Esophagus muscularis mucosa (tissue), 4 donors: ENCODE data around the gene ELAVL1. TPM values are rescaled to one million over a fixed set of nuclear protein-coding genes. Genes with fewer than 3 reads are reported as not detected.

Experiments used
- DNase-seq: peaks from one replicate; pipeline ENCODE4 v3.0.0-alpha.2; 2017; ENCODE audit errors: extremely low spot score
- H3K27ac ChIP-seq, 4 donors: fragments of 200-600 bp; sonication (generic); replicated peaks in 1 of 4; 1 replicate in 3 of 4; 2 replicates in 1 of 4; pipeline ENCODE4 v1.5.1; 2016 to 2019; ENCODE audit warnings: mild to moderate bottlenecking in 1 of 4
- H3K27me3 ChIP-seq, 4 donors: fragments of 200-600 bp; sonication (generic); one replicate each; pipeline versions ENCODE4 v1.5.1 to v1.6.0; 2016 to 2019
- H3K36me3 ChIP-seq, 4 donors: fragments of 200-600 bp; sonication (generic); one replicate each; pipeline ENCODE4 v1.5.1; 2016 to 2019
- H3K4me1 ChIP-seq, 4 donors: fragments of 200-600 bp; sonication (generic); one replicate each; pipeline ENCODE4 v1.5.1; 2016 to 2019
- H3K4me3 ChIP-seq, 4 donors: fragments of 200-600 bp; sonication (generic); 1 replicate in 2 of 4; 2 replicates in 2 of 4; pipeline ENCODE4 v1.5.1; 2016 to 2019; ENCODE audit warnings: mild to moderate bottlenecking in 4 of 4, moderate library complexity in 1 of 4
- H3K9me3 ChIP-seq, 4 donors: fragments of 200-600 bp; sonication (generic); 1 replicate in 3 of 4; 2 replicates in 1 of 4; pipeline ENCODE4 v1.5.1; 2016 to 2019
- CTCF ChIP-seq, 3 experiments: fragments of 200-600 bp in 2 of 3; fragments of 450-650 bp in 1 of 3; sonication (generic) in 2 of 3; IDR thresholded peaks; one replicate each; pipeline ENCODE4 v1.5.1; 2017 to 2019; ENCODE audit warnings: antibody characterized with exemption in 3 of 3, mild to moderate bottlenecking in 2 of 3, moderate library complexity in 1 of 3
- EP300 ChIP-seq: sonication (generic); formaldehyde crosslinking; IDR thresholded peaks from one replicate; pipeline ENCODE4 v1.6.1; 2017; ENCODE audit warnings: antibody characterized with exemption
- POLR2A ChIP-seq: fragments of 450-650 bp; IDR thresholded peaks from one replicate; pipeline ENCODE4 v1.6.1; 2017; ENCODE audit warnings: antibody characterized with exemption, moderate library complexity, mild to moderate bottlenecking, low read depth
- POLR2AphosphoS5 ChIP-seq, 2 donors: sonication (generic); formaldehyde crosslinking; IDR thresholded peaks; one replicate each; pipeline ENCODE4 v1.6.1; 2017; ENCODE audit warnings: antibody characterized with exemption in 2 of 2
- WGBS: methylation state at CpG from one replicate; pipeline ENCODE4 v1.1.5; 2018; 5-methylcytosine and 5-hydroxymethylcytosine counted together
- intact Hi-C: fragments of 100-400 bp; cut with DNase I; formaldehyde crosslinking; loops from one replicate; pipeline ENCODE4 v1.15.1; 2023
- total RNA-seq, 4 donors: library from RNA; depleted of rRNA; stranded (reverse); fragments of >200 nt; gene quantifications; one replicate each; pipeline versions ENCODE4 v1.1.0 to v1.2.1, GENCODE V29; 2016

Gene ELAVL1
- total RNA-seq, 4 donors from 2014 or later = 27.0 to 49.1 (median 38.3) TPM

DNA sequence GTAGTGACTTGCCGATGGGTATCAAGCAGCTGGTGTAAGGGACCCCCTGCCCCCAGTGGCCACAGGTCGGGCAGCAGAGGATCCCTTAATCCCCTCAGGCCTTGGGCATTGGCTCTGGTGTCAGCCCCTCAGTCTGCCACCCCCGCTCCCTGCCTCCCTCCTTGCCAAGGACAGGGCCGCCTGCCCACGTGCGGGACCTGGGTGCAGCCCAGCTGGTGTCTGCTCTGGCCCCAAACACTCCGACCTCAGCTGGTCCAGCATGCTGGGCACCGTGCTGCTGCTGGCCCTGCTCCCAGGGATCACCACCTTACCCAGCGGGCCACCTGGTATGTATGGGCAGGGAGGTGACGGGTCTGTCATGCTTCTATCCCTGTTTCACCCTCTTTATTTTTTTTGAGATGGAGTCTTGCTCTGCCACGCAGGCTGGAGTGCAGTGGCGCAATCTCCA lies 90.8 kb downstream of the ELAVL1 start, which contains the start of gene TGFBR3L:
Gene TGFBR3L (plus strand): TSS at position 233 of the 448 bp plus-strand sequence.
- TF ChIP-seq POLR2AphosphoS5 (IDR thresholded peaks at IDR 0.05) (peak in 1 of 2 donors; percentile 8), EP300 (no peak)
- 72% methylated on average over 11 of the region's 12 CpGs for WGBS
- no peak for DNase-seq
- Histone ChIP-seq H3K4me1 (peaks cover 24 to 46% (median 42%) of the 10 kb centered on the region in 4 donors), H3K27ac (no peak within 1 kb of the TSS), H3K27me3 (peaks cover 11 to 56% (median 28%) of the 10 kb centered on the region in 4 donors), H3K36me3 (peaks cover 33 to 40% (median 38%) of the 10 kb centered on the region in 4 donors), H3K9me3 (no peaks in the 10 kb centered on the region), H3K4me3 (no peak within 1 kb of the TSS)
- intact Hi-C loops = no loop called here

DNA sequence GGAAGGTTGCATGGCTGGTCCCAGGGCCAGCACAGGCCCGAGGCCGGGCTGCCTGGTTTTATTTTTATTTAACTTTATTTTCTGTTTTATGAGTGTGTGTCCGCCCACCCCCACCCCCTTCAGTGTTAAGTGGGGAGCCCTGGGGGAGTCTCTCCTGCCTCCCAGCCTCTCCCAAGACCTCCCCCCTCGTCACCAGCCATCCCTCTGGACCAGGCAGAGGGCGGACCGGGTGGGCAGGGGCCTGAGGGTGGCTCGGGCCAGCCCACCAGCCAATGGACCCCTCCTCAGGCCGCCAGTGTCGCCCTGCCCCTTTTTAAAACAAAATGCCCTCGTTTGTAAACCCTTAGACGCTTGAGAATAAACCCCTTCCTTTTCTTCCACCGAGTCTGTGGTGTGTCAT lies 91.3 kb downstream of the ELAVL1 start:
- peaks cover 11 to 51% (median 28%) of the 10 kb centered on the region in 4 donors for H3K27me3 ChIP-seq
- intact Hi-C loops = no loop called here
- no peak for DNase-seq
- H3K27ac ChIP-seq = no peak overlapping the region
- H3K36me3 ChIP-seq = peaks cover 37 to 45% (median 43%) of the 10 kb centered on the region in 4 donors
- H3K9me3 ChIP-seq = no peaks in the 10 kb centered on the region
- no peak overlapping the region for H3K4me3 ChIP-seq
- TF ChIP-seq POLR2A = no peak
- TF ChIP-seq POLR2AphosphoS5 (IDR thresholded peaks at IDR 0.05) = no peak
- TF ChIP-seq CTCF (IDR thresholded peaks at IDR 0.05) = no peak
- TF ChIP-seq EP300 = no peak
- H3K4me1 ChIP-seq = peaks cover 27 to 44% (median 37%) of the 10 kb centered on the region in 4 donors
- 57% methylated on average over 11 of the region's 12 CpGs for WGBS

- no peak for DNase-seq
- Histone ChIP-seq H3K27ac (no peak overlapping the region), H3K9me3 (no peaks in the 10 kb centered on the region), H3K4me1 (peaks cover 27 to 44% (median 34%) of the 10 kb centered on the region in 4 donors), H3K27me3 (peaks cover 11 to 47% (median 26%) of the 10 kb centered on the region in 4 donors), H3K4me3 (no peak overlapping the region), H3K36me3 (peaks cover 37 to 50% (median 47%) of the 10 kb centered on the region in 4 donors)
- 82% methylated on average over 10 of the region's 10 CpGs for WGBS
- intact Hi-C loops = no loop called here
- TF ChIP-seq EP300 = no peak
- no peak for TF ChIP-seq CTCF (IDR thresholded peaks at IDR 0.05)
- no peak for TF ChIP-seq POLR2AphosphoS5 (IDR thresholded peaks at IDR 0.05)
- TF ChIP-seq POLR2A = no peak
These were observed 91.8 kb downstream of the ELAVL1 start for GRCh38 chr19:7913652-7914051.

DNA sequence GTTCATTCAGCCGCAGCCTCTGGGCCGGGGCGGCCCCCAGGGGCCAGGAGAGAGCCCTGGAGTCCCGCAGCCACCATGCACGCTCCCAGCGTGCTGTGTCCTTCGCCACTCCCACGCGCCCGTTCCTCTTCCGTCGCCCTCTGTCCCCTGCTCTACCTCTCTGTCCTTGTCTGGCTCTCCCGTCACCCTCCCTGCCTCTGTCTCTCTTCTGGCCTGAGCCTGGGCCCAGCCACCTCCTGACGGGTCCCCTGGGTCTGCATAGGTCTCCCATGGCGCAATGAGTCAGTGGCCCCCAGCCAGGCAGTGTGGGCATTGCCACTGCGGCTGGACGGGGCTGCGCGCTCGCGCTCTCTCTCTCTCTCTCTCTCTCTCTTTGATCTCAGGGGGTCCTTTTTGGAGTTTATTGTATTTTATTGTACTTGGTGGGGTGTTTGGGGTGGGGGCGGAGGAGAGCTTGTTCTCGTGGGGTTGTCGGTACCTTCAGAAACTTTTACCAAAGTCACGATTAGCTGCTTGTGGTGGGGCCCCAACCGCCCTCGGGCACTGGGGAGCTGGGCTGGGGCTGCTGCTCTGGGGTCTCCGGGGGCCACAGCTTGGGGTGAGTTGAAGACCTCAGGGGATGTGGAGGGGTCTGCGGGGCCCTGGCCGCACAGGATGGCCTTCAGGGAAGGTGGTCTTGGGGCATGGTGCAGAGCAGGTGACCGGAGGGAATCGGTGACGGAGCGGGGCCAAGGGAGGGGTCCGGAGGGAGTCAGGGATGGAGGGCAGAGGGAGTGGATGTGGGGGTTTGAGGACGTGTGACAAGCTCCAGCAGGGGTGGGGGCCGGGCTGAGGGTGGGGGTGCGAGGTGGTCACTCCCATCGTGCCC lies 92.5 kb downstream of the ELAVL1 start:
- Histone ChIP-seq H3K9me3 (no peaks in the 10 kb centered on the region), H3K27ac (no peak overlapping the region), H3K4me1 (peaks cover 24 to 44% (median 31%) of the 10 kb centered on the region in 4 donors), H3K36me3 (peaks cover 37 to 57% (median 48%) of the 10 kb centered on the region in 4 donors), H3K27me3 (peaks cover 11 to 40% (median 23%) of the 10 kb centered on the region in 4 donors), H3K4me3 (no peak overlapping the region)
- intact Hi-C loops = no loop called here
- TF ChIP-seq CTCF (IDR thresholded peaks at IDR 0.05) (no peak), EP300 (no peak), POLR2A (no peak), POLR2AphosphoS5 (IDR thresholded peaks at IDR 0.05) (no peak)
- 91% methylated on average over 39 of the region's 39 CpGs for WGBS
- no peak for DNase-seq

- Histone ChIP-seq H3K27me3 (peaks cover 6 to 32% (median 15%) of the 10 kb centered on the region in 4 donors), H3K9me3 (no peaks in the 10 kb centered on the region), H3K36me3 (peaks cover 37 to 64% (median 50%) of the 10 kb centered on the region in 4 donors), H3K4me1 (peaks cover 23 to 44% (median 31%) of the 10 kb centered on the region in 4 donors), H3K4me3 (no peak overlapping the region), H3K27ac (no peak overlapping the region)
- intact Hi-C loops = no loop called here
- no peak for TF ChIP-seq POLR2AphosphoS5 (IDR thresholded peaks at IDR 0.05)
- TF ChIP-seq CTCF (IDR thresholded peaks at IDR 0.05) = no peak
- TF ChIP-seq EP300 = no peak
- TF ChIP-seq POLR2A = no peak
- WGBS = 89% methylated on average over 18 of the region's 31 CpGs
- no peak for DNase-seq
These were observed 93.2 kb downstream of the ELAVL1 start for GRCh38 chr19:7912144-7912696.
